Panc1 (cell line): ENCODE results near the gene RPS6KA6. TPM values are rescaled to one million over a fixed set of nuclear protein-coding genes. Genes with fewer than 3 reads are reported as not detected.

Source experiments
- ATAC-seq: fragments of 200-7000 bp; cut with Tn5 transposase; 2 replicates; pipeline ENCODE4 v1.9.1; 2020; ENCODE audit warnings: mild to moderate bottlenecking, moderate library complexity
- BruUV-seq: library from RNA; stranded (reverse); fragments of 400-500 nt; replicated peaks from 2 replicates; lab custom pipeline; 2021; lab: Mats Ljungman, UMichigan
- CTCF ChIA-PET: fragments of 300-600 bp; sonication (Branson Sonifier 250); formaldehyde crosslinking; loops from one replicate; lab custom pipeline; 2022; ENCODE audit warnings: antibody characterized with exemption; lab: Charles Lee
- POLR2A ChIA-PET: fragments of 300-600 bp; sonication (Branson Sonifier 250); formaldehyde crosslinking; loops from one replicate; lab custom pipeline; 2022; ENCODE audit warnings: antibody characterized with exemption; lab: Charles Lee
- DNase-seq: peaks from one replicate; pipeline ENCODE4 v3.0.0-alpha.2; 2010; ENCODE audit warnings: low read depth, low spot score
- H3K27ac ChIP-seq: 2 replicates; pipeline ENCODE4 v1.5.1; 2011; ENCODE audit warnings: mild to moderate bottlenecking, low read length, inconsistent platforms
- H3K27me3 ChIP-seq: fragments of 200-500 bp; sonication (Bioruptor generic); 2 replicates; pipeline ENCODE4 v1.6.0; 2014; ENCODE audit warnings: low read length, inconsistent platforms; ENCODE audit not compliant: control insufficient read depth, insufficient read depth
- H3K36me3 ChIP-seq: fragments of 200-500 bp; sonication (Bioruptor generic); 2 replicates; pipeline ENCODE4 v1.5.1; 2014; ENCODE audit warnings: inconsistent platforms, mild to moderate bottlenecking, low read length, moderate library complexity; ENCODE audit not compliant: control insufficient read depth, insufficient read depth
- H3K4me1 ChIP-seq: 2 replicates; pipeline ENCODE4 v1.5.1; 2011; ENCODE audit warnings: inconsistent platforms, mild to moderate bottlenecking, low read length, moderate library complexity; ENCODE audit not compliant: control insufficient read depth, insufficient read depth
- H3K4me3 ChIP-seq, 2 experiments: 2 replicates each; pipeline ENCODE4 v1.5.1; 2011 to 2012; ENCODE audit warnings: low read depth in 2 of 2, low read length in 2 of 2, mild to moderate bottlenecking in 2 of 2, inconsistent platforms in 1 of 2, moderate library complexity in 1 of 2
- H3K9me3 ChIP-seq: fragments of 200-500 bp; sonication (Bioruptor generic); 2 replicates; pipeline ENCODE4 v1.5.1; 2014; ENCODE audit warnings: low read depth, mild to moderate bottlenecking, inconsistent platforms, low read length, moderate library complexity; ENCODE audit not compliant: control insufficient read depth, insufficient read depth
- POLR2AphosphoS5 ChIP-seq: IDR thresholded peaks from 2 replicates; pipeline ENCODE4 v1.6.1; 2012; ENCODE audit warnings: mild to moderate bottlenecking, low read depth, low read length, moderate library complexity
- SIN3A ChIP-seq: IDR thresholded peaks from 2 replicates; pipeline ENCODE4 v1.6.1; 2012; ENCODE audit warnings: low read depth, mild to moderate bottlenecking, low read length, moderate library complexity, borderline replicate concordance; ENCODE audit not compliant: insufficient read depth
- TCF7L2 ChIP-seq: IDR thresholded peaks from 2 replicates; pipeline ENCODE4 v1.6.1; 2011; ENCODE audit warnings: mild to moderate bottlenecking, low read depth, low read length, inconsistent platforms
- in situ Hi-C: cut with HindIII; loops from 2 replicates; pipeline ENCODE4 v1.10.0; 2016; ENCODE audit warnings: low sequenced_read_pairs, low pct_unique_long_range_greater_than_20kb
- intact Hi-C: fragments of 100-400 bp; cut with micrococcal nuclease; formaldehyde crosslinking; loops from one replicate; pipeline ENCODE4 v1.10.0; 2022; ENCODE audit not compliant: unreplicated experiment
- total RNA-seq: library from RNA; stranded (reverse); gene quantifications from one replicate; pipeline ENCODE4 v1.2.1, GENCODE V29; 2021; ENCODE audit not compliant: unreplicated experiment
- TF ChIP-seq, protein P1 (sequence below), 2 experiments: IDR thresholded peaks; 2 replicates each; pipeline ENCODE4 v1.6.1; 2011 to 2012; ENCODE audit warnings: low read depth in 2 of 2, control low read depth in 1 of 2, low read length in 1 of 2, mild to moderate bottlenecking in 1 of 2, moderate library complexity in 1 of 2; ENCODE audit not compliant: insufficient read depth in 1 of 2
- TF ChIP-seq, protein P2 (sequence below): fragments of 450-650 bp; IDR thresholded peaks from 2 replicates; pipeline ENCODE4 v1.5.1; 2017; ENCODE audit warnings: mild to moderate bottlenecking

Gene RPS6KA6
- total RNA-seq, 1 experiment from 2014 or later: 0.05 TPM

DNA sequence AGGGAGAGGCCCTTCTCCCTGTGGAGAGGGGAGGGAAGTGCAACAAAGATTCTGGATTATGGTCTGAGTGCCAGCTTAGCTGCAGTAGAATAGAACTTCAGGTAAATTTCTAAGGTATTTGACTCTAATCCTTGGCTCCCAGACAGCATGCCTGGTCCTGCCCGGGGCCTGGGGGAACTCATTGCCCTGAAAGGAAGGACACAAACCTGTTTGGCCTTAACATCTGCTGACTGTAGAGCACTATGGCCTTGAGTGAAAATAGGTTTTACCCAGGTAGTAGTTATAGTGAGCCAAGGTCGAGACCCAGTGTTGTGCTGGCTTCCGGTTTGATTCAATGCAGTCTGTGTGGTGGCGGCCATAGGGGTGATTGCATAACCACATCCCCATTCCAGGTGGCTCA is 64.4 kb downstream of the RPS6KA6 start:
- intact Hi-C loops: no loop called here
- BruUV-seq: no TSS peak
- Histone ChIP-seq H3K4me1 (no peaks in the 10 kb centered on the region), H3K4me3 (no peak overlapping the region), H3K27me3 (no peaks in the 10 kb centered on the region), H3K9me3 (no peaks in the 10 kb centered on the region), H3K27ac (no peak overlapping the region), H3K36me3 (no peaks in the 10 kb centered on the region)
- ChIA-PET CTCF (no interaction called here), POLR2A (no interaction called here)
- TF ChIP-seq, protein P1, sequence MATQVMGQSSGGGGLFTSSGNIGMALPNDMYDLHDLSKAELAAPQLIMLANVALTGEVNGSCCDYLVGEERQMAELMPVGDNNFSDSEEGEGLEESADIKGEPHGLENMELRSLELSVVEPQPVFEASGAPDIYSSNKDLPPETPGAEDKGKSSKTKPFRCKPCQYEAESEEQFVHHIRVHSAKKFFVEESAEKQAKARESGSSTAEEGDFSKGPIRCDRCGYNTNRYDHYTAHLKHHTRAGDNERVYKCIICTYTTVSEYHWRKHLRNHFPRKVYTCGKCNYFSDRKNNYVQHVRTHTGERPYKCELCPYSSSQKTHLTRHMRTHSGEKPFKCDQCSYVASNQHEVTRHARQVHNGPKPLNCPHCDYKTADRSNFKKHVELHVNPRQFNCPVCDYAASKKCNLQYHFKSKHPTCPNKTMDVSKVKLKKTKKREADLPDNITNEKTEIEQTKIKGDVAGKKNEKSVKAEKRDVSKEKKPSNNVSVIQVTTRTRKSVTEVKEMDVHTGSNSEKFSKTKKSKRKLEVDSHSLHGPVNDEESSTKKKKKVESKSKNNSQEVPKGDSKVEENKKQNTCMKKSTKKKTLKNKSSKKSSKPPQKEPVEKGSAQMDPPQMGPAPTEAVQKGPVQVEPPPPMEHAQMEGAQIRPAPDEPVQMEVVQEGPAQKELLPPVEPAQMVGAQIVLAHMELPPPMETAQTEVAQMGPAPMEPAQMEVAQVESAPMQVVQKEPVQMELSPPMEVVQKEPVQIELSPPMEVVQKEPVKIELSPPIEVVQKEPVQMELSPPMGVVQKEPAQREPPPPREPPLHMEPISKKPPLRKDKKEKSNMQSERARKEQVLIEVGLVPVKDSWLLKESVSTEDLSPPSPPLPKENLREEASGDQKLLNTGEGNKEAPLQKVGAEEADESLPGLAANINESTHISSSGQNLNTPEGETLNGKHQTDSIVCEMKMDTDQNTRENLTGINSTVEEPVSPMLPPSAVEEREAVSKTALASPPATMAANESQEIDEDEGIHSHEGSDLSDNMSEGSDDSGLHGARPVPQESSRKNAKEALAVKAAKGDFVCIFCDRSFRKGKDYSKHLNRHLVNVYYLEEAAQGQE (IDR thresholded peaks at IDR 0.05; ENCODE audit: insufficient read depth in 1 of 2, low read depth in 2 of 2, low read length in 1 of 2): no peak
- TF ChIP-seq, protein P2, sequence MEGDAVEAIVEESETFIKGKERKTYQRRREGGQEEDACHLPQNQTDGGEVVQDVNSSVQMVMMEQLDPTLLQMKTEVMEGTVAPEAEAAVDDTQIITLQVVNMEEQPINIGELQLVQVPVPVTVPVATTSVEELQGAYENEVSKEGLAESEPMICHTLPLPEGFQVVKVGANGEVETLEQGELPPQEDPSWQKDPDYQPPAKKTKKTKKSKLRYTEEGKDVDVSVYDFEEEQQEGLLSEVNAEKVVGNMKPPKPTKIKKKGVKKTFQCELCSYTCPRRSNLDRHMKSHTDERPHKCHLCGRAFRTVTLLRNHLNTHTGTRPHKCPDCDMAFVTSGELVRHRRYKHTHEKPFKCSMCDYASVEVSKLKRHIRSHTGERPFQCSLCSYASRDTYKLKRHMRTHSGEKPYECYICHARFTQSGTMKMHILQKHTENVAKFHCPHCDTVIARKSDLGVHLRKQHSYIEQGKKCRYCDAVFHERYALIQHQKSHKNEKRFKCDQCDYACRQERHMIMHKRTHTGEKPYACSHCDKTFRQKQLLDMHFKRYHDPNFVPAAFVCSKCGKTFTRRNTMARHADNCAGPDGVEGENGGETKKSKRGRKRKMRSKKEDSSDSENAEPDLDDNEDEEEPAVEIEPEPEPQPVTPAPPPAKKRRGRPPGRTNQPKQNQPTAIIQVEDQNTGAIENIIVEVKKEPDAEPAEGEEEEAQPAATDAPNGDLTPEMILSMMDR: no peak
- TF ChIP-seq TCF7L2 (no peak), POLR2AphosphoS5 (no peak)
- DNase-seq (no peak), ATAC-seq (no peak)
- in situ Hi-C loops: no loop called here

DNA sequence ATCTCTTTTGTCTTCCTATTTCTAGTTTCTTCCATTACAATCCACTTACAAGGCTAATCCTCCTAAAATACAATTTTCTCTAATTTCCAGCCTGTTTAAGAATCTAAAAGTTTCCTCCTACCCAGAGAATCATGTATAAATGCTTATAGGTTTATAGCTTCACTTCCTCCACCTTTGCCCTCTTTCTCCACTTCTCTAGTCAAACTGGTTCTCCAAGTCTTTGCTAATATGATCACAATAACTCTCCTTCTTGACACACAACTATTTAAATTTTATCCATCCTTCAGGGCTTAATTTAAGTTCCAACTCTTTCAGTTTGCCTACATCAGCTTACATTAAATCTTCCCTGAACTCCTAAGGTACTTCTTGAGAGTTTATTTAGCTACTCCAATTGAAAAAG is 69.2 kb downstream of the RPS6KA6 start:
- H3K4me3 ChIP-seq: no peak overlapping the region
- POLR2A ChIA-PET: no interaction called here
- no peak for ATAC-seq
- TF ChIP-seq TCF7L2: no peak
- TF ChIP-seq, protein P1 (IDR thresholded peaks at IDR 0.05; ENCODE audit: insufficient read depth in 1 of 2, low read depth in 2 of 2, low read length in 1 of 2): no peak
- no peak for TF ChIP-seq POLR2AphosphoS5
- TF ChIP-seq, protein P2: no peak
- no peak for TF ChIP-seq SIN3A
- intact Hi-C loops (no loop called here), in situ Hi-C loops (no loop called here)
- no peaks in the 10 kb centered on the region for H3K27me3 ChIP-seq
- H3K36me3 ChIP-seq: no peaks in the 10 kb centered on the region
- CTCF ChIA-PET: no interaction called here
- no peaks in the 10 kb centered on the region for H3K4me1 ChIP-seq
- DNase-seq: no peak
- H3K9me3 ChIP-seq: no peaks in the 10 kb centered on the region
- no peak overlapping the region for H3K27ac ChIP-seq
- no TSS peak for BruUV-seq
